Neural progenitor cell (in vitro differentiated cells): ENCODE measurements around the gene IL17RA. TPM values are rescaled to one million over a fixed set of nuclear protein-coding genes. Genes with fewer than 3 reads are reported as not detected.

Experiments
- DNase-seq: peaks from one replicate; pipeline ENCODE4 v3.0.0-alpha.2; 2016; ENCODE audit warnings: low spot score
- H2AFZ ChIP-seq: fragments of 200-600 bp; sonication (generic); replicated peaks from 2 replicates; pipeline ENCODE4 v1.6.1; 2016; ENCODE audit warnings: antibody characterized with exemption
- H3F3A ChIP-seq: fragments of 200-600 bp; sonication (generic); 2 replicates; pipeline ENCODE4 v1.6.1; 2016; ENCODE audit warnings: antibody characterized with exemption, low read depth
- H3K27ac ChIP-seq: fragments of 200-600 bp; sonication (generic); 2 replicates; pipeline ENCODE4 v1.5.1; 2016; ENCODE audit warnings: mild to moderate bottlenecking
- H3K27me3 ChIP-seq: fragments of 200-600 bp; sonication (generic); 2 replicates; pipeline ENCODE4 v1.6.1; 2016; ENCODE audit warnings: mild to moderate bottlenecking, moderate library complexity
- H3K36me3 ChIP-seq: fragments of 200-600 bp; sonication (generic); 2 replicates; pipeline ENCODE4 v1.5.1; 2016
- H3K4me1 ChIP-seq: fragments of 200-600 bp; sonication (generic); 2 replicates; pipeline ENCODE4 v1.6.1; 2016; ENCODE audit warnings: mixed run types
- H3K4me2 ChIP-seq: fragments of 200-600 bp; sonication (generic); 2 replicates; pipeline ENCODE4 v1.6.1; 2016
- H3K4me3 ChIP-seq: fragments of 200-600 bp; sonication (generic); 2 replicates; pipeline ENCODE4 v1.5.1; 2016
- H3K79me2 ChIP-seq: fragments of 200-600 bp; sonication (generic); 2 replicates; pipeline ENCODE4 v1.6.1; 2016; ENCODE audit warnings: low read depth
- H3K9ac ChIP-seq: fragments of 200-600 bp; sonication (generic); 2 replicates; pipeline ENCODE4 v1.6.1; 2016
- H3K9me3 ChIP-seq: fragments of 200-600 bp; sonication (generic); 2 replicates; pipeline ENCODE4 v1.5.1; 2016; ENCODE audit warnings: low read depth
- H4K20me1 ChIP-seq: fragments of 200-600 bp; sonication (generic); 2 replicates; pipeline ENCODE4 v1.6.1; 2016; ENCODE audit warnings: low read depth
- H3K27ac Mint-ChIP-seq: 3 replicates; pipeline ENCODE4 v1.8.0; 2021; ENCODE audit warnings: mixed read lengths
- H3K27me3 Mint-ChIP-seq: 2 replicates; pipeline ENCODE4 v1.8.0; 2022; ENCODE audit warnings: low read depth, mild to moderate bottlenecking, inconsistent platforms, moderate library complexity, mixed read lengths; ENCODE audit not compliant: insufficient read depth
- H3K36me3 Mint-ChIP-seq: 3 replicates; pipeline ENCODE4 v1.8.0; 2021; ENCODE audit warnings: mixed read lengths
- H3K4me1 Mint-ChIP-seq: 3 replicates; pipeline ENCODE4 v1.8.0; 2021; ENCODE audit warnings: mixed read lengths
- H3K4me3 Mint-ChIP-seq: 3 replicates; pipeline ENCODE4 v1.8.0; 2021; ENCODE audit warnings: mild to moderate bottlenecking, moderate library complexity, mixed read lengths
- H3K9me3 Mint-ChIP-seq: 3 replicates; pipeline ENCODE4 v1.8.0; 2020; ENCODE audit warnings: mixed read lengths
- EZH2 ChIP-seq: fragments of 200-600 bp; sonication (generic); IDR thresholded peaks from 2 replicates; pipeline ENCODE4 v1.6.1; 2017; ENCODE audit warnings: antibody characterized with exemption, mild to moderate bottlenecking, moderate library complexity
- EZH2phosphoT487 ChIP-seq: fragments of 200-600 bp; sonication (generic); IDR thresholded peaks from 2 replicates; pipeline ENCODE4 v1.6.1; 2017; ENCODE audit warnings: antibody characterized with exemption
- total RNA-seq: library from RNA; depleted of rRNA; stranded (reverse); fragments of >200 nt; gene quantifications from 2 replicates; pipeline ENCODE4 v1.2.3, GENCODE V29; 2015; ENCODE audit warnings: low replicate concordance
- TF ChIP-seq, protein P1 (sequence below): fragments of 200-600 bp; sonication (generic); IDR thresholded peaks from 2 replicates; pipeline ENCODE4 v1.5.1; 2017; ENCODE audit warnings: antibody characterized with exemption, mild to moderate bottlenecking

IL17RA gene
- total RNA-seq, 1 donor from 2014 or later, result 5.2 TPM

DNA sequence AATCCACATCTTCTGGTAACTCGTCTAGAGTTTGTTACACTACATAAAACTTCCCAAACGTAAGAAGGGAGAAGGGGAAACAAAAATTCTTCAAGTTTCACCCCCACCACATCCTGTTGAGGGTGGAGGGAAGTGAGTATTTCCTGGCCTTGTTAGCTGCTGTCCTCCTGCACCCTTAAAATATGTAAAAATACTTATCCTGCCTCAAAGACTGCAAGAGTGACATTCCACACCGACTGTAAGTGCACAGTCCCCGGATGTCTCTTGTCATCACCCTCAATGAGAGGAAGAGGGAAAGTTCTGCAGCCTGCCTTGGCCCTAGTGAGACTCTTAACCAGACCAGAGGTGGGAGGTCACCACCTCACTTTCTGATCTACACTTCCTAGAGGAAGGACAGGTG, 33.1 kb downstream of the IL17RA start:
- Histone ChIP-seq H3K27me3 (peaks cover 10% of the 10 kb centered on the region), H3K36me3 (no peaks in the 10 kb centered on the region), H3K9ac (no peak overlapping the region), H4K20me1 (peaks cover 38% of the 10 kb centered on the region), H3K4me2 (peak overlapping the region; percentile 66), H2AFZ (no peak overlapping the region), H3K27ac (no peak overlapping the region), H3F3A (peaks cover 47% of the 10 kb centered on the region), H3K9me3 (no peaks in the 10 kb centered on the region), H3K79me2 (no peaks in the 10 kb centered on the region), H3K4me3 (no peak overlapping the region), H3K4me1 (peaks cover 31% of the 10 kb centered on the region)
- no peak for DNase-seq
- Mint-ChIP-seq H3K4me3 (peak overlapping the region; percentile 41), H3K36me3 (peaks cover 5% of the 10 kb centered on the region), H3K9me3 (peaks cover 4% of the 10 kb centered on the region), H3K27ac (no peak overlapping the region), H3K27me3 (peaks cover 19% of the 10 kb centered on the region), H3K4me1 (peaks cover 29% of the 10 kb centered on the region)
- TF ChIP-seq, protein P1, sequence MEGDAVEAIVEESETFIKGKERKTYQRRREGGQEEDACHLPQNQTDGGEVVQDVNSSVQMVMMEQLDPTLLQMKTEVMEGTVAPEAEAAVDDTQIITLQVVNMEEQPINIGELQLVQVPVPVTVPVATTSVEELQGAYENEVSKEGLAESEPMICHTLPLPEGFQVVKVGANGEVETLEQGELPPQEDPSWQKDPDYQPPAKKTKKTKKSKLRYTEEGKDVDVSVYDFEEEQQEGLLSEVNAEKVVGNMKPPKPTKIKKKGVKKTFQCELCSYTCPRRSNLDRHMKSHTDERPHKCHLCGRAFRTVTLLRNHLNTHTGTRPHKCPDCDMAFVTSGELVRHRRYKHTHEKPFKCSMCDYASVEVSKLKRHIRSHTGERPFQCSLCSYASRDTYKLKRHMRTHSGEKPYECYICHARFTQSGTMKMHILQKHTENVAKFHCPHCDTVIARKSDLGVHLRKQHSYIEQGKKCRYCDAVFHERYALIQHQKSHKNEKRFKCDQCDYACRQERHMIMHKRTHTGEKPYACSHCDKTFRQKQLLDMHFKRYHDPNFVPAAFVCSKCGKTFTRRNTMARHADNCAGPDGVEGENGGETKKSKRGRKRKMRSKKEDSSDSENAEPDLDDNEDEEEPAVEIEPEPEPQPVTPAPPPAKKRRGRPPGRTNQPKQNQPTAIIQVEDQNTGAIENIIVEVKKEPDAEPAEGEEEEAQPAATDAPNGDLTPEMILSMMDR, result no peak
- TF ChIP-seq EZH2phosphoT487 (no peak), EZH2 (no peak)

DNA sequence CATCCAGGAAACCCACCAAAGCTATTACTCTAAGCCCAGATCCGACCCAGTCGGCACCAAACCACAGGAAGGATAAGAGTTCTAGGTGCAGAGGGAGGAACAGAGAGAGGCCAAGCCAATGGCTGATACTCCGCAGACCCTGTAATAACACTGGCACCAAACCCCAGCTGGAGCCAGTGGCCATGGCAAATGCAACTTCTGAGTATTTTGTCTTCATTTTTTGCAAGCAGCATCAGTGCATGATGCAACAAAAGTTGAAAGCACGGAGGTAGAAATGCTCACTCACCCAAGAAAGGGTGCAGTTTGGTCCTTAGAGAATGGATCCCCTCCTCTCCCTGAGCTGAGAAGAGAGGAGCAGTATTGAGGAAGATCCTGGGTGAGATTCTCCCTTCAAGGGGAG, 33.5 kb downstream of the IL17RA start:
- H3K9ac ChIP-seq, result no peak overlapping the region
- no peaks in the 10 kb centered on the region for H3K9me3 ChIP-seq
- H3K27ac ChIP-seq, result no peak overlapping the region
- peaks cover 5% of the 10 kb centered on the region for H3K36me3 Mint-ChIP-seq
- peaks cover 38% of the 10 kb centered on the region for H4K20me1 ChIP-seq
- H3K9me3 Mint-ChIP-seq, result peaks cover 4% of the 10 kb centered on the region
- H2AFZ ChIP-seq, result no peak overlapping the region
- DNase-seq, result no peak
- H3K79me2 ChIP-seq, result no peaks in the 10 kb centered on the region
- H3K4me2 ChIP-seq, result peak overlapping the region; percentile 66
- no peak for TF ChIP-seq EZH2phosphoT487
- TF ChIP-seq, protein P1, result no peak
- TF ChIP-seq EZH2, result no peak
- H3K4me1 Mint-ChIP-seq, result peaks cover 25% of the 10 kb centered on the region
- H3K27me3 ChIP-seq, result peaks cover 10% of the 10 kb centered on the region
- H3K36me3 ChIP-seq, result no peaks in the 10 kb centered on the region
- no peak overlapping the region for H3K27ac Mint-ChIP-seq
- peaks cover 18% of the 10 kb centered on the region for H3K27me3 Mint-ChIP-seq
- peaks cover 47% of the 10 kb centered on the region for H3F3A ChIP-seq
- H3K4me3 ChIP-seq, result no peak overlapping the region
- H3K4me1 ChIP-seq, result peaks cover 31% of the 10 kb centered on the region
- peak overlapping the region; percentile 79 for H3K4me3 Mint-ChIP-seq

DNA sequence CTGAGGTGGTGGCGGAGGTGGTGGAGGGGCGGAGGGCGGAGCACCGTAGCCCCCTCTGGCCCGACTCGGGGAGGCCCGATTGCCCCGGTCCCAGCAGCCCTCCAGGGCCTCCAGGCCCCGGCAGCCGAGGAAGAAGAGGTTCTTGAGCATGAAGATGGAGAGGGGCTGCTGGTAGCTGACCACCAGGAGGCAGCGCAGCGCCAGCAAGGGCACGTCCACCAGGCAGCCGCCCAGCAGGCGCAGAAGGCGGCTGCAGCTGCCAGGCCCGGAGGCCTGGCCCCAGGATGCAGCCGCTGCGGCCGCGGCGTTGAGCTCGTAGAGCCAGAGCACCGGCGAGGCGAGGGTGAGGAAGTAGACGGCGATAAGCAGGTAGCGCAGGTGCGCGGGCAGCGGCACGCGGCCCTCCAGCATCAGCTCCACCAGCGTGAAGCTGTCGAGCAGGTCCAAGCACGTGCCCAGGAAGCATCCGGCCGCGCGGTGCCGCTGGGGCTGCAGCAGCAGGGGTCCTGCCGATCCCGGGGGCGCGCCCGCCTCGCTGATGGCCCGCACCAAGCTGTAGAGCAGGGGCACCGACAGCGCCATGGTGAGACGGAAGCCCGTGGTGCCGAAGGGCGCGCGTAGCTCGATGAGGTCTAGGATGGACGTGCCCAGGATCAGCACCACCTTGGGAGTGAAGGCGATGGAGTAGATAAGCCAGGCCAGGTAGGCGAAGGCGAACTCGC, 34.8 kb downstream of the IL17RA start:
- H3K27me3 ChIP-seq, result peaks cover 10% of the 10 kb centered on the region
- H4K20me1 ChIP-seq, result peaks cover 38% of the 10 kb centered on the region
- Mint-ChIP-seq H3K4me1 (peaks cover 25% of the 10 kb centered on the region), H3K9me3 (peaks cover 4% of the 10 kb centered on the region), H3K36me3 (peaks cover 5% of the 10 kb centered on the region), H3K27me3 (peaks cover 15% of the 10 kb centered on the region), H3K4me3 (peak overlapping the region; percentile 79), H3K27ac (no peak overlapping the region)
- no peak overlapping the region for H3K27ac ChIP-seq
- H3K79me2 ChIP-seq, result no peaks in the 10 kb centered on the region
- H3K4me3 ChIP-seq, result no peak overlapping the region
- DNase-seq, result peak; percentile 69
- no peak overlapping the region for H2AFZ ChIP-seq
- H3K9ac ChIP-seq, result no peak overlapping the region
- H3K4me1 ChIP-seq, result peaks cover 31% of the 10 kb centered on the region
- TF ChIP-seq EZH2phosphoT487, result no peak
- TF ChIP-seq, protein P1, result peak; percentile 50
- H3K36me3 ChIP-seq, result no peaks in the 10 kb centered on the region
- H3K9me3 ChIP-seq, result no peaks in the 10 kb centered on the region
- H3F3A ChIP-seq, result peaks cover 47% of the 10 kb centered on the region
- peak overlapping the region; percentile 13 for H3K4me2 ChIP-seq
